Activated T-cell treated with anti-CD3 and anti-CD28 coated beads, Interleukin-2, amount 50 U/mL, for 48 hours (primary cell): ENCODE results near the gene CARM1.

Experiments used
- DNase-seq, 2 experiments: peaks; one replicate each; pipeline ENCODE4 v3.0.0-alpha.2; 2020

Gene CARM1

GRCh38 chr19:10911579-10912363, 40.4 kb downstream of the CARM1 start:
- no peak for DNase-seq

- DNase-seq: no peak
These were observed 41.3 kb downstream of the CARM1 start for GRCh38 chr19:10912619-10913018.

GRCh38 chr19:10913716-10914340, 42.5 kb downstream of the CARM1 start:
- no peak for DNase-seq

- no peak for DNase-seq
These were observed 44.1 kb downstream of the CARM1 start for GRCh38 chr19:10915130-10916091.

- no peak for DNase-seq
These were observed 45.2 kb downstream of the CARM1 start for GRCh38 chr19:10916602-10917001.

GRCh38 chr19:10918359-10918758, 47.0 kb downstream of the CARM1 start:
- DNase-seq: no peak

- DNase-seq: no peak
These were observed 48.3 kb downstream of the CARM1 start for GRCh38 chr19:10919352-10920287.

GRCh38 chr19:10920288-10920655, 48.9 kb downstream of the CARM1 start:
- DNase-seq: no peak

- no peak for DNase-seq
These were observed 49.4 kb downstream of the CARM1 start for GRCh38 chr19:10920781-10921180.

GRCh38 chr19:10921199-10921909, 50.0 kb downstream of the CARM1 start:
- no peak for DNase-seq

GRCh38 chr19:10921910-10922637, 50.7 kb downstream of the CARM1 start:
- no peak for DNase-seq

GRCh38 chr19:10922638-10923014, 51.3 kb downstream of the CARM1 start:
- no peak for DNase-seq

- no peak for DNase-seq
These were observed 52.1 kb downstream of the CARM1 start for GRCh38 chr19:10923260-10924112.

- DNase-seq: no peak
These were observed 53.2 kb downstream of the CARM1 start for GRCh38 chr19:10924597-10924996.

- DNase-seq: no peak
These were observed 56.6 kb downstream of the CARM1 start for GRCh38 chr19:10927730-10928562.

- DNase-seq: peak; percentile 96
These were observed 57.4 kb downstream of the CARM1 start, which contains the start of the genes TIMM29 and YIPF2 for GRCh38 chr19:10928563-10929401. Gene TIMM29 (plus strand): TSS chr19:10928811. CDS start chr19:10928823, 12 bp downstream. Gene YIPF2 (minus strand): TSS chr19:10928639. CDS start chr19:10928410, 229 bp downstream.

- DNase-seq: no peak
These were observed 58.0 kb downstream of the CARM1 start for GRCh38 chr19:10929402-10929794.
